Stimulated activated CD4-positive, alpha-beta T cell treated with anti-CD3 and anti-CD28 coated beads, Interleukin-2, amount 100 ng/mL, for 24 hours (primary cell): ENCODE results near the gene SEC16A.

Source experiments
- DNase-seq, 2 donors: peaks; one replicate each; pipeline ENCODE4 v3.0.0-alpha.2; 2020

The SEC16A gene

DNA sequence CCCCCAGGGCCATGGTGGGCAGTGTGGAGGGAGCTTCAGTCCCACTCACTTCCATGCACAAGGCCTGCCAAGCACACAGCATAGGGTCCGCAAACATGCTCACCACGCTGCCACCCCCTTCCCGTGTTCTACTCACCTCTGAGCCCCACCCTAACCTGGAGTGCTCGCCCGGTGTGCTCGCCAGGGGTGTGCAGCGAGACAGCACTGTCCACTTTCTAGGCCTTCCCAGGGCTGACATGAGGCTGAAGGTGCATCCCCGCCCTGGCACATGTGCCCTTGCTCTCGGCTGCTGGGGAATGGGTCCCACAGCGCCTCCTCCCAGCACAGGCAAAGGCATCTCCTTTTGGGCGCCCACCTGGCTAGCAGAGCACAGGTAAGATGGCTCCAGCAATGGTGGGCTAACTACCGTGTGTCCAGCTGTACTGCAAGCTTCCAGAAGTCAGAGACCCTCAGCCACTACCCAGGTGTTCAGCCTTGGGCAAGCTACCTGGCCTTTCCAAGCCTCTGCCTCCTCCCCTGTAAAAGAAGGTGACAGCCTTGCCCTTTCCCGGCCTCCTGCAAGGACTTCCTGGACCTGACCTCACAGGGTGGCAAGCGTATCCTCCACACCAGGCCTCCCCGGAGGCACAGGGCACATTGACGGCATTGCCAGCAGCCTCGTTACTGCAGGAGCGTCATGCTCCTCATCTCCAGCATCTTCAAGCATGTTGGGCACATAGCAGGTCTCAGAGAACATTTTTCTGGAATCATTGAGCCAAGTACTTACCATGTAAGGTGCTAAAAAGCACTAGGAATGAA is 4.2 kb upstream of the SEC16A start:
- DNase-seq, result no peak

DNA sequence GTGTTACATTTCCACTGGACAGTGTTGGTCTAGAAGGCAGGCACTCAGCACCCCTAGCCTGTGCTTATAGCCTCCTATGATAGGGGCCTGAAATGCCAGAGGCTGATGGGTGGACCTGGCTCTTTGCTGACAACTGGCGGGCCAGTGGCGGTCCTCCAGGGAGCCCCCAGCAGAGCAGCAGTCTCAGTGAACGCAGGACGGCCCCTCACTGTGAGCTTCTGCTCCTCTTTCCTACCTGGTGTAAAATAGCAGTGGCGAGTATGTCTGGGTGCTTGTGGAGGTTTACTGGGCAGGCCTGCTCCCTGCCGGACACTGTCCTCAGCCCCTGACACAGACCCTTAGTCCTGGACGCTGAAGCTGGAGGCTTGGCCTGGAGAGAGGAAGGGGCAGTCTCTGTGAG is 3.3 kb upstream of the SEC16A start:
- no peak for DNase-seq

DNA sequence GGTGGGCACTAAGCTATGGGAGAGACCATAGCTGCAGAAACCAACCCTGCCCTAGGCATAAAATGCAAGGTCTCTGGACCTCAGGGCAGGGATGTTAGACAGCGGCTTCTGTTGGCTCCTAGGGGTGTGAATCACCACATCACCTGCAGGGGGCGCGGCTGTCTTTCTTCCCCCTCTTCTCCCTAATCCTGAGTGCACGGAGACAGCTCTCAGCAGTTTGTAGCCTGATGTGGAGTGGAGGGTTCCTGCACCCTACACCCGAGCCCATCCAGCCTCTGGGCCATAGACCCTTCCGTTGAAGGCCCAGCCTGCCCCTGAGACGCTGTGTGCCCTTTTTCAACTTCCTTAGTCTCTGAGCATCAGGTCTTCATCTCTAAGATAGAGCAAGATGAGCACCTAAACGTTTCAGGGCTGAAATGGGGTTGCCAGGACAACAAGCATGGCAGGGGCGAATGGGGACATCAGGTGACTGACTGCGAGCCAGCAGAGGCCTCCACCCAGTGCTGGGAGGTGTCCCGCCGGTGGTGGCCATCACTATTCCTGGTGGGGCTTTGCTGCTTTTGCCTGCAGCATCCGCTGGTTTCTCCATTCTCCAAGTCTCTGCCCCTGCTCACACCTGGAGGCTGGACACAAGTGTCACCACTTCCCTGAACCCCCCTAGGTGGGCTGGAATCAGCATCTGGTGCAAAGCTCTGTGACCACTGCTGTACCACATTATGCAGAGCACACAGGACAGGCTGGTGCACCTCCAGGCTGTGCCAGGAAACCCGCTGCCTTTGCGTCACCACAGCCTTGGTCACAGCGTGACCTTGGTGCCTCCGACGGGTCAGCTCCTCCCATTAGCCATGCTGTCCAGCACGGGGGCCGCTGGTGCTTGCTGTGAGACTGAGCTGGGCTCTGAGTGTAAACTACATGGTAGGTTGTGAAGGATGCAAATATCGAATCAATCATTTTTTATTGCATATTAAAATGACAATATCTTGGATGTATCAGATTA is 2.5 kb upstream of the SEC16A start:
- DNase-seq, result peak; percentile 89 to 90

DNA sequence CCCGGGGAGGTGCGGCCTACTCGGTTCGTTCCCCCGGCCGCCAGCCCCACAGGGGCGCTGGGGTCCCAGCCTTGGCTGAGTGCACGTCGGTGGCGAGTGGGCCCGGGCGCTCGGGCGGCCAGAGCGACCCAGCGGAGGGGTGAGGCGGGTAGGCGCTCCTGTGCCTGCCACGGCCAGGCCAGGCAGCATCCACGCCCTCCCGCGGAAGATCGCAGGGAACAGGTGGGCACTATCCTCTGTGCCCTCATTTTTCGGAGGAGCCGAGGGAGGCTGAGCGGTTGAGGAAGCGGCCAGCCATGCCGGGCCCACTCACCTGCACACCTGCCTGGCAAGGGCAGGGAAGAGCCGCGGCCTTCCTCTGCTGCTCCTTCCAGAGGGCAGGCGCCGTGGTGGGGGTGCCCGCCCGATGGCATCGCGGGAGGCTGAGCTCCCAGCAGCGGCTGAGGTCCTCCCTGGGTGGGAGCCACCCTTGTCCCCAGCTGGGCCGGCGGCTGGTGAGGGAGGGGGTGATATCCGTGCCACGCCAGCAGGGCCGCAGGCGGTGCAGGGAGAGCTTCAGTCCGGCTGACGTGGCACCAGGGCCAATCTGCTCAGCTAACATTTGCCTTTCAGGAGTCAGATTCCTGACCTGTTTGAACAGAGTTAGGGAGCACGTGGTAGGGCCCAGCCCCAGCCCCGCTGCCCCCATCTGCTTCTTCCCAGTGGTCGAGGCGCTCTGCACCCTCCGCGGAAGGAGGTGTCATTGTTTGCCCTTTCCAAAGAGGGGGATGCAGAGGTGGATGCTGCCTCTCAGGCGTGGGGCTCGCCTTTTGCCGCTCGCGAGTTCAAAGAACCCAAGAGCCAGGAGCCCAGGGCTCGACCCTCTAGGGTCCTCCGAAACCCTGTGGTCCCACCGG is 1.6 kb upstream of the SEC16A start:
- DNase-seq, result no peak

DNA sequence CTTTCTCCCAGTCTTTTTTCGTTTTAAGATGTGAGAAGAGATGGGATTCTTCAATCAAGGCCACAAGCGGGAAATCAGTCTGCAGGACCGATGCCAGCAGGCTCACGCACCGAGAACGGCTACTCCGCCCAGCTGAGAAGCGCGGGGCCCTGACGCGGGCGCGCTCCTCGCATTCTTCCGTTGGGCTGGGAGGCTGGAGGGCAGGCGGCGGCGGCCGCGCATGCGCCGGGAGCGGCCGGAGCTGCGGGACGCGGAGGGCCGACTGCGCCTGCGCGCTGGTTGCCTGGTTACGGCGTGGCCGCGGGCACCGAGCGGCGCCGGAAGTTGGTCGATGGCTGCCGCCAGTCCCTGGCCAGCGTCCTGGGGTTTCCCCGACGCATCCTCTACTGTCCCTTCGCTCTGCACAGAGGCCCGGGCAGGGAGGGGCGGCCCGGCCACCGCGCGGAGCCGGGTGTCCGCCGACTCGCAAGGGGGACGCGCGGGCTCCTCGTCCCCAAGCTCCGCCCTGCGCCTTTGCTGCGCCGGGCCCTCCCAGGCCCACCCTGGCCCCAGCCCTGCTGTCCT is 831 bp upstream of the SEC16A start:
- DNase-seq, result peak; percentile 95 to 97

DNA sequence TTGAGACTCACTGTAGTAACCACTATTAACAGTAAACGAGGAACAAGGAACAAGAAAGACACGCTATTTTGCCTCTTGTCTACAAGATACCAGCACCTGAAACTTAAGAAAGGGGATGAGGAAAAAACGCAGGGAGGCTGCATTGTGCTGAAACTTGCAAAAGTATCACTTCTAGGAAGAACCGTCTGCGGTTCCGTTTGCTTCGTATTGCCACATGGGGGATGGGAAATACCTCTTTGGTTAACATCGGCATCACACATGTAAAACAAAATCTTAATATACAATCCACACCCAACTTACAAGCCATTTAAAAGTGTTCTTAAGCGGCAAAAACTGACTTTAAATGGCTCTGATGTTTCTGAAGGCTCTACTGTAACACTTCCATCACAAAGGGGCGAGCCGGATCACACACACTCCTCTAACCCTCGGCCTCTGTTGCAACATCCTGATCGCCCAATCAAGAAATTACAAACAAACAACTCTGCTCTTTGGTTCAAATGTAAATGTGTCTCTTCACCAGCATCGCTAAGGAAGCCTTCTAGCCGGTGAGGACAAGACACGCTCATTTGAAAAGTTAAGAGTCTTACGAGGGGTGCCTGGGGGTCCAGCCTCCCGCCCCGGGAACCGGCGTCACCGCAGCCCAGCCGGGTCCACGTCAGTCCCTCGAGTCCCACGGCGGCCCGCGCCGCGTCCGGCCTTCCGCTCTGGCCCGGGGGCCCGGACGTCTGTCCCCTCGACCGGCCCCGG is 621 bp downstream of the SEC16A start:
- DNase-seq, result peak in 1 of 2 donors; percentile 38

DNA sequence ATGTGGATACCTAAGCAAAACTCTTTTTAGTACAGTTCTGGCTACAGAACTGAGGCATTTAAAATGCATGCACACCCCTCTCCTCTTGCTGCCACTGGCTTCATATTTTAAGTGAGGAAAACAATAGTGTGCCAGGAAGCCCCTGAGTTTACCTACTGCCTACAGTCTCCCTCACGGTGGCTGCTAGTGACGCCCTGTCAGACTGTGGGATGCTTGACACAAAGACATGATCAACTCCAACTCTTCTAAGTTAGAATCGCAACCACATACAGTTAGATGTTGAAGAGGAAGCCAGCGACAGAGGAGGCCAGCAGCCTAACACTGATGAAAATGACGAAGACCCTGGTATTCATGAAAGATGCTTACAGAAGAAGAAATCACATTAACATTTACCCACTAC is 1.3 kb downstream of the SEC16A start:
- DNase-seq, result no peak

DNA sequence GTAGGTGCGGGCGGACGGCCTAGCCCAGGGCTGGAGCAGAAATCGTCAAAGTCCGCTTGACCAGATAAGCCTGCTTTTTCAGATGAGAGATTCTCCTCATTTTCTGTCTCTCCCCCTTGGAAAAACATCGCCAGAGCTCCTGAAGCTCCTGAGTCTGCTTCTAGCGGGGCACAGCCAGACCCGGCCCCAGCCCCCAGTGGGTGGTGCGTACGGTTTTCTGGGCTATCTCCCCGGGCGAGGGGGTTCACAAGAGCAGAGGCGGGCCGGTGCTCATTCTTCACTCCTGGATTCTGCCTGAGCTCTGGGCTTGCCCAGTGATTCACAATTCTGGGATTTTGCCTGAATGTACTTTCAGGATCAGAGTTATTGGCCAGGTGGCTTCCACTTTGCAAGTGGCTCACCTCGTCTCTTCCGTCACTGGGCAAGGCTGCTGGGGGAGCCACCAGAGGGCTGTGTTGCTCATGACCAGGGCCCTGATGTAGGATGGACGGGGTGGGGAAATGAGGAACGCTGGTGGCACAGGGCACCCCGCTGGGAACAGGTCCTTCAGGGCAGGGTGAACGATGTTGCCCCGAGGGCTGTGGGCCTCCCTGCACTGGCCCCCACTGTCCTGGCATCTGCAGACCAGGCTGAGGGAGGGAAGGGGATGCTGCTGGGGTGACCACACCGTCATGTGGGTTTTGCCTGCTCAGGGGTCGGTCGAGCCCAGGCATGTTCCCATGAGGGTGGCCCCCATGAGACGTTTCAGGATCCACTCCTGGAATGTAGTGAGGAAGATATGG is 6.3 kb downstream of the SEC16A start:
- no peak for DNase-seq

DNA sequence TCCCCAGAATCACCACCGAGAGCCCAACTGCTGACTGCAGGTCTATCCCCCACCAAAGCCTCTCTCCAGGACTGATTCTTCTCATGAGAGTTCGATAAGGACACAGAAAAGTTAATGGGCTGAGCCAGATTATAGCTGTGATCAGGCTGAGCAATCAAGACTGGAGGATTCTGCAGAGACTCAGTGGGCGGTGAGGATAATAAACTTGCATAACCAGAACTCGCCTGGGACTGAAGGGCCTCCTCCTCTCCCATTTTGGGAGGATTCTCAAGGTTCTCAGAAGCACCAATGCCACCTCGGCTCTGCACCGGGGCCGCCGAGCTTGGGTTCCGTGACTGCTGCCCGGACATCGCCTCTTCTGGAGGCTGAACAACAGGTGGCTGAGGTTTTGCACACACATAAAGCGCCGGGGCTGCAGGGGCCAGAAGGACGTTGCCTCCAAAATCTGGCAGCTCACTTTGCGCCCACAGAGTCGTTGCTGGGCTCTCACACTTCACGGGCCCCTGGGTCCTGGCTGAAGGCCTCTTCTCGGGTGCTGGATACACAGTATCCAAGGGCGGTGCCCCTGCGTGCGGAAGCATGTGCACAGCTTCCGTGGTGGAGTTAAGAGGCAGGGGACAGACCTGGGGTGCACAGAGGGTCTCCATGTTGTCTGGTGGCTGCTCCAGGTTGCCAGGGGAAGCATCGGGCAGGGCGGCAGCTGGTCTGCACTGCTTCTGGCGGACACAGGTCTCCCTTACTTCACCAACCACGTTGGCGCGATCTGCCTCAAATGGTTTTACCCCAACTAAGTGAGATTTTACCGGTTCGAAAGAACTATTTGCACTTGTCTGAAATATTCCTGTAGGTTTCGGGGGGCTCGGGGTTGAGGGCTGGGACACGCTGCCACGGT is 7.6 kb downstream of the SEC16A start:
- no peak for DNase-seq

DNA sequence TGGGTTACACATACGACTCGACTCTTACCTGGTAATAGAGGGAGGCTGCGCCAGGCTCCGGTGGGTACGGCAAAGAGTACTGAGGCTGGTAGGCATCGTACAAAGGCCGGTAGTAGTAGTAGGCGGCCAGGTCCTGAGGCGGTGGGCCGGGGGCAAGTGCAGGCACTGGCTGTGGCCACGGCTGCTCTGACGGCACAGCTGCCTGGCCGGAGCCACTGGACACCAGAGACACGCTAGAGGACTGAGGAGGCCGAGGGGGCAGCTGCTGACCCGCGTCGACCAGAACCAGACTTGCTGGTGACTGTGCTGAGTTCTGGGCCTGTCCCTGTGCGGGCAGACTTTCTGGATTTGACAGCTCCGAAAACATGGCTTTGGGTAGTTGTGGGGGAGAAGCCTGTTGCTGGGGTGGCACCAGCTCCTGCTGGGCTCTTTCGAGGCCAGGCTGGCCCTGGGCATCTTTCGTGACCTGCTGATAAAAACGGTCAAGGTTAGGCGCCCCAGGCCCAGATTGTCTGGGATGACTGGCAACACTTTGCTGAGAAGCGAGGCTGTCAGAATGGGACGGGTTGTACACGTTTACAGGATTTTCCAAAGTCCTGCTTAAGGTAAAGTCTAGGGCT is 8.7 kb downstream of the SEC16A start:
- no peak for DNase-seq

DNA sequence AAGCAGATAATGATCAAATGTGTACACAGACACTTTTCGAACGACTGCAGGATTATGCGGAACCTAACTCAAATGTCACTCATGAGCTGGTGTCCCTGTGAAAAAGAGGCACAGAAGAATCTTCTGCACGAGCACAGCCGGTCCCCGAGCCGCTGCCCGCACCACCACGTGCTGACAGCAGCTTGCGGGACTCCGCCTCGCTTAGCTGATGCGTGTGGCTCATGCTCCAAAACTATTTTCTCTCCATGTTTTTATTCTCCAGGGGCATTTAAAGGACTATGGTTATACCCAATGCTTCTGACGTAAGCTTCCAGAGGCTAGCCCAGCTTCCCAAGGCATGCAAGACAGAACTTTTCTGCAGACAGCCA is 9.5 kb downstream of the SEC16A start:
- DNase-seq, result no peak

DNA sequence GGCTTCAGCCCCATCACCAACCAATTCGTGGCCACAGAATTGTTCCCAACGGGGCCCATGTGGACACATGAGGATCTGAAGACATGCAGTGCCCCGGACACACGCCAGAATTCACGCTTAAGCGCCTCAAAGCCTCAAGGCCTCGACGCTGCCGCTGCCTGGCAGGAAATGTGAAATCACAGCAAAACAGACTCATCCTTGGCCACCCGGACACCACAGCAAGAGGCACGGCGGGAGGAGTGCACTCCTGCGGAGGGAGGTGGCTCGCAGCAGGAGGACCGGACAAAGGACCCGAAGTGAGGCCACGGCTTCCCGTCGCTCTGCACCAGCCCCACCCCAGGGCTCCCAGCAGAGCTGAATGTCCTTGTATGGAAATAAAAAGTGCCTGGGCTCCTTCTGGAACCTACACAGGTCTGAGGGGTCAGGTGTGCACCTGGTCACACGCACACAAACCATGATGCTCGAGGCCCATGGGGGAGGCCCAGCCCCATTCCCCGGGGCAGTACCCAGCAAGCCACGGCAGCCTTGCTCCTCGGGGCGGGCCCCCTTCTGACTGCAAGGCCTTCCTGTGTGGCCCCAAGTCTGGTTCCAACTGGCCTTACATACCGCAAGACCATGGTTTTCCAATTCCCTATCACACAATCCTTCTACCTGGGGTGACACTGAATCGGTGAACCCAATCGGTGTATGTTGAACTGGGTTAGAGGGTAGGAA is 10.0 kb downstream of the SEC16A start:
- DNase-seq, result no peak

DNA sequence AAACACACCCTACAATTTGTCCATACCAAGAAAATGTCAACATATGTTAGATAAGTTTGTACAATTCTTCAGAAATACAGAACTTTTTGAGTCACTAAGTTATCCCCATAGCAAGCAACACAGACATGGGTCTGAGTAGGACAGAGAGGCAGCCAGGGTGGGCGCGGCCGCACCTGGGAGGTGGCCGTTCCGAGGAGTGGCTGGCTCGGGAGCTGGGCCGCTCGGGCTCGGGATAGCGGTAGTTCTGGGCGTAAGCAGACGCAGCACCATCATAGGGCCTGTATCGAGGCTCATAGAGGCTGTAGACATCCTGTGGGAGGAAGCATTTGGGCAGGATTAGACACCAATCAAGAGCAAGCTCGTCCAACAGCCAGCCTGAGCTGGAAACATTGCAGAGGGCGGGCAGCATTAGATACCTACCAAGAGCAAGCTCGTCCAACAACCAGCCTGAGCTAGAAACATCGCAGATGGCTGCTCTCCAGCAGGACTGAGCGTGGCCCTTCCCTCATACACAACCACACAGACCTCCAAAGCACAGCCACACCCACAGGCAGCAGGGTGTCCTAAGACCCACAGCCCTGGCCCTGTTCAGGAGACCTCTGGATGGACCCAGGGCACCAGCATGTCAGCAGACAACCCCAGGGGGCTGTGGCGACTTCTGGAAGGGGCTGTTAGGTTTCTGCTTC is 10.9 kb downstream of the SEC16A start:
- no peak for DNase-seq

DNA sequence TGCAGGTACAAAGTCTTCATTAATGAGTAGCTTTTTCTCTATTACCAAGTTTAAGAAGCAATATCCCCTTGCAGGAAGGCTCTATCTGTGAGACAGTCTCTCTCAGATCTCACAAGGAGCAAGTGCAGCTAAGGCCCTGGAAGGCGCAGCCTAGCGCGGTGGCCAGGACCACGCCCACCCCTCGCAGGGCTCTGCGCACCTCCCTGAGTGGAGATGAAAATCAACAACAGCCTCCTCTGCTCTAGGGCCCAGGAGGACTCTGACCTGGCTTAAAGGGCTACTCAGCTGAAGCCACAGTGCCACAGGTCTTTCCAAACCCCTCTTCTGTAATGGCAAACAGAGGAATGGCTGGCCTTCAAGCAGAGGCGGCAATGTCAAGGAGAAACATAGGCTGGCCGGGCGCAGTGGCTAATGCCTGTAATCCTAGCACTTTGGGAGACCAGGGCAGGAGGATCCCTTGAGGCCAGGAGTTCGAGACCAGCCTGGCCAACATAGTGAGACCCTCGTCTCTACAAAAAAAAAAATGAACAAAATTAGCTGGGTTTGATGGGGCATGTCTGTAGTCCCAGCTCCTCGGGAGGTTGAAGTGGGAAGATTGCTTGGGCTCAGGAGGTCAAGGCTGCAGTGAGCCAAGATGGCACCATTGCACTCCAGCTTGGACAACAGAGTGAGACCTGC is 11.9 kb downstream of the SEC16A start:
- DNase-seq, result no peak

DNA sequence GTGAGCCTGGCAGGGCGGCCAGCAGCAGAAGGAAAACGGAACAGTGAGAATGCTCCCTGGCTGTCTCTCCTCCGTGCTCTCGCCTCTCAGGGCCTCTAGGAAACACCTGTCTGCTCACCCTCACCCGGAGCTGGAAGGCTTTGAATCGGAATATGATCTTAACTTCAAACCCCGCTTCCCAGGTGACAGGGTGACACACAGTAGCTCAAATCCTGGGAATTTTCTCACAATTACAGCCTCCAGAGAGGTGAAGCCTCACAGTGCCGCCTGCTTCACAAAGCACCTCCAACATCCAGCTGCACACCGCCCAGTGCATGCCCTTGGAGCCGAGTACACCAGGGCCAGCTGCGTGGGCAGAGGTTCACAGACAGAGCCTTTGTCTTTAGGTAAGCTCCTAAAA is 12.5 kb downstream of the SEC16A start:
- no peak for DNase-seq

DNA sequence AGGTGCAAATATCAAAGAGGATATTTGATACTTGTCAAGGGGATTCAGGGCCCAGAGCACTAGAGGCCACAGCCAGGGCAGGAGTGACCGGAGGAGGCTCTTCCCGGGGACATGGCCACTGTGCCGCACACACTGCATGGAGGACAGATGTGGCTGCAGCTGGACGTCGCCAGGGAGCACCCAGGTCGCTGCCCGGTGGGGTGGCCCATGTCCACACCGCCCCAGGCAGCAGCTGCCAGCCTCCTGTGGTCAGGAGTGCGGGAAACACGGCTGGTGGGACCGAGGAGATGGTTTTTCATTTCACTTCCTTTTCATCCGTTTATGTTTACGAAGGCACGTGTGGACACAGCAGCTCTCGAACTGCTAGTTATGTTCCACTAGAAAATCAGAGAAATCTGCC is 15.1 kb downstream of the SEC16A start:
- no peak for DNase-seq

DNA sequence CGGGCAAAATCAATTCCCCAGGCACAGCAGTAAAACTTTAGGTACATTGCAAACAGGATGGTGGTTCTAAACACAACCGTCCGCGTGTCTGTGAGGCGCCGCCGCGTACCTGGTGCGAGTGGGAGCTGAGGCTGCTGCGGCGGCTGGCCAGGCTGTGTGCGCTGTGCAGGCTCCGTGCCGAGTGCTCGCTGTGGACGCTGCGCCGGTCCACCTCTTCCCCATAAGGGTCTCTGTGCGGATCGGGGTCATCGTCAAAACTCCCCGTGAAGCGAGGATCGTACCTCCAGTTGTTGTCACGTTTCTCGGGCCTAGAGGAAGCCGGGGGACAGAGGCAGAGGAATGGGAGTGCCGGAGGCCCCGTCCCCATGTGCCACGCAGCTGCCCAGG is 16.7 kb downstream of the SEC16A start:
- DNase-seq, result no peak
